HepG2 (cell line): Measurements from ENCODE around the gene ENSA. TPM values are rescaled to one million over a fixed set of nuclear protein-coding genes. Genes with fewer than 3 reads are reported as not detected.

Source experiments
- KAT7 ChIP-seq: IDR thresholded peaks from 2 replicates; pipeline ENCODE4 v1.6.1; 2018; ENCODE audit warnings: borderline replicate concordance, missing compliant biosample characterization
- KLF12 ChIP-seq: sonication (generic); formaldehyde crosslinking; IDR thresholded peaks from 2 replicates; pipeline ENCODE4 v1.4.0; 2020; ENCODE audit warnings: missing genetic modification reagents, borderline replicate concordance
- MIER2 ChIP-seq: IDR thresholded peaks from 2 replicates; pipeline ENCODE4 v1.6.1; 2016; ENCODE audit warnings: missing biosample characterization, missing genetic modification reagents
- NCOR1 ChIP-seq: fragments of 200-600 bp; sonication (generic); IDR thresholded peaks from 2 replicates; pipeline ENCODE4 v1.7.0; 2017; ENCODE audit warnings: antibody characterized with exemption, low read length, borderline replicate concordance
- NPAS2 ChIP-seq: sonication (generic); formaldehyde crosslinking; IDR thresholded peaks from 2 replicates; pipeline ENCODE4 v1.8.0; 2022; ENCODE audit warnings: mild to moderate bottlenecking, missing genetic modification reagents, borderline replicate concordance
- RARG ChIP-seq: sonication (generic); formaldehyde crosslinking; IDR thresholded peaks from 2 replicates; pipeline ENCODE4 v1.4.0; 2020; ENCODE audit warnings: low read depth, mild to moderate bottlenecking, missing genetic modification reagents
- RBAK ChIP-seq: sonication (generic); formaldehyde crosslinking; IDR thresholded peaks from 2 replicates; pipeline ENCODE4 v1.5.1; 2020; ENCODE audit warnings: mild to moderate bottlenecking, missing genetic modification reagents
- RCOR2 ChIP-seq: IDR thresholded peaks from 2 replicates; pipeline ENCODE4 v1.6.1; 2016; ENCODE audit warnings: missing biosample characterization, missing genetic modification reagents
- RXRA ChIP-seq: sonication (generic); formaldehyde crosslinking; IDR thresholded peaks from 2 replicates; pipeline ENCODE4 v1.5.1; 2020; ENCODE audit warnings: missing genetic modification reagents
- SALL1 ChIP-seq: sonication (generic); formaldehyde crosslinking; IDR thresholded peaks from 2 replicates; pipeline ENCODE4 v1.8.0; 2022; ENCODE audit warnings: mild to moderate bottlenecking, missing genetic modification reagents
- THYN1 ChIP-seq: sonication (generic); formaldehyde crosslinking; IDR thresholded peaks from 2 replicates; pipeline ENCODE4 v1.8.1; 2023; ENCODE audit warnings: low read depth, mild to moderate bottlenecking, moderate library complexity, missing genetic modification reagents, borderline replicate concordance
- XBP1 ChIP-seq: sonication (generic); formaldehyde crosslinking; IDR thresholded peaks from 2 replicates; pipeline ENCODE4 v1.5.0; 2020; ENCODE audit warnings: missing genetic modification reagents
- ZFP90 ChIP-seq: sonication (generic); formaldehyde crosslinking; IDR thresholded peaks from 2 replicates; pipeline ENCODE4 v1.8.0; 2022; ENCODE audit warnings: missing genetic modification reagents, mild to moderate bottlenecking, inconsistent platforms, borderline replicate concordance
- ZNF282 ChIP-seq: fragments of 450-650 bp; IDR thresholded peaks from 2 replicates; pipeline ENCODE4 v1.6.1; 2018; ENCODE audit not compliant: partially characterized antibody
- ZNF326 ChIP-seq: sonication (generic); formaldehyde crosslinking; IDR thresholded peaks from 2 replicates; pipeline ENCODE4 v1.4.0; 2020; ENCODE audit warnings: missing genetic modification reagents, borderline replicate concordance
- ZNF382 ChIP-seq: sonication (generic); formaldehyde crosslinking; IDR thresholded peaks from 2 replicates; pipeline ENCODE4 v1.5.0; 2020; ENCODE audit warnings: missing genetic modification reagents, mild to moderate bottlenecking, borderline replicate concordance
- ZNF432 ChIP-seq: sonication (generic); formaldehyde crosslinking; IDR thresholded peaks from 2 replicates; pipeline ENCODE4 v1.5.0; 2020; ENCODE audit warnings: missing genetic modification reagents, mild to moderate bottlenecking, borderline replicate concordance
- ZNF484 ChIP-seq: sonication (generic); formaldehyde crosslinking; IDR thresholded peaks from 2 replicates; pipeline ENCODE4 v1.5.1; 2020; ENCODE audit warnings: mild to moderate bottlenecking, low read depth, missing genetic modification reagents, borderline replicate concordance
- ZNF768 ChIP-seq: sonication (generic); formaldehyde crosslinking; IDR thresholded peaks from 2 replicates; pipeline ENCODE4 v1.4.0; 2020; ENCODE audit warnings: missing genetic modification reagents
- polyA plus RNA-seq, 8 experiments: library from polyadenylated mRNA; depleted of rRNA in 3 of 8; stranded (reverse) in 7 of 8; unstranded in 1 of 8; fragments of >200 nt; fragmentation: Illumina TruSeq in 4 of 8; extraction: Trizol in 4 of 8; gene quantifications; 2 replicates each; pipeline versions ENCODE4 v1.2.1 to v1.2.3, GENCODE V29; 2011 to 2016; ENCODE audit warnings: low read depth in 4 of 8, missing spikeins in 1 of 8, mixed read lengths in 1 of 8; ENCODE audit not compliant: insufficient read depth in 1 of 8
- total RNA-seq, 5 experiments: library from RNA; depleted of rRNA; stranded (reverse); fragments of >200 nt; fragmentation: Illumina TruSeq; extraction: Trizol; gene quantifications; 2 replicates each; pipeline ENCODE4 v1.2.3, GENCODE V29; 2016; ENCODE audit warnings: low read depth in 1 of 5
- TF ChIP-seq, protein P1 (sequence below): sonication (generic); formaldehyde crosslinking; IDR thresholded peaks from 2 replicates; pipeline ENCODE4 v1.5.0; 2020; ENCODE audit warnings: mild to moderate bottlenecking, missing genetic modification reagents
- TF ChIP-seq, protein P2 (sequence below): sonication (generic); formaldehyde crosslinking; IDR thresholded peaks from 2 replicates; pipeline ENCODE4 v1.4.0; 2020; ENCODE audit warnings: missing genetic modification reagents
- TF ChIP-seq, protein P3 (sequence below): sonication (generic); formaldehyde crosslinking; IDR thresholded peaks from 2 replicates; pipeline ENCODE4 v1.4.0; 2020; ENCODE audit warnings: missing genetic modification reagents; ENCODE audit errors: not compliant biosample characterization
- TF ChIP-seq, protein P4 (sequence below): sonication (generic); formaldehyde crosslinking; IDR thresholded peaks from 2 replicates; pipeline ENCODE4 v1.5.0; 2020; ENCODE audit warnings: missing genetic modification reagents
- TF ChIP-seq, protein P5 (sequence below): sonication (generic); formaldehyde crosslinking; conservative IDR thresholded peaks from 2 replicates; pipeline ENCODE4 v1.8.1; 2023; ENCODE audit warnings: missing genetic modification reagents

ENSA gene
- total and polyA plus RNA-seq, 2 of the 13 experiments (the other 11 are each of a cell fraction or from before 2014, with no cell fraction given): 54.5 to 111 TPM

DNA sequence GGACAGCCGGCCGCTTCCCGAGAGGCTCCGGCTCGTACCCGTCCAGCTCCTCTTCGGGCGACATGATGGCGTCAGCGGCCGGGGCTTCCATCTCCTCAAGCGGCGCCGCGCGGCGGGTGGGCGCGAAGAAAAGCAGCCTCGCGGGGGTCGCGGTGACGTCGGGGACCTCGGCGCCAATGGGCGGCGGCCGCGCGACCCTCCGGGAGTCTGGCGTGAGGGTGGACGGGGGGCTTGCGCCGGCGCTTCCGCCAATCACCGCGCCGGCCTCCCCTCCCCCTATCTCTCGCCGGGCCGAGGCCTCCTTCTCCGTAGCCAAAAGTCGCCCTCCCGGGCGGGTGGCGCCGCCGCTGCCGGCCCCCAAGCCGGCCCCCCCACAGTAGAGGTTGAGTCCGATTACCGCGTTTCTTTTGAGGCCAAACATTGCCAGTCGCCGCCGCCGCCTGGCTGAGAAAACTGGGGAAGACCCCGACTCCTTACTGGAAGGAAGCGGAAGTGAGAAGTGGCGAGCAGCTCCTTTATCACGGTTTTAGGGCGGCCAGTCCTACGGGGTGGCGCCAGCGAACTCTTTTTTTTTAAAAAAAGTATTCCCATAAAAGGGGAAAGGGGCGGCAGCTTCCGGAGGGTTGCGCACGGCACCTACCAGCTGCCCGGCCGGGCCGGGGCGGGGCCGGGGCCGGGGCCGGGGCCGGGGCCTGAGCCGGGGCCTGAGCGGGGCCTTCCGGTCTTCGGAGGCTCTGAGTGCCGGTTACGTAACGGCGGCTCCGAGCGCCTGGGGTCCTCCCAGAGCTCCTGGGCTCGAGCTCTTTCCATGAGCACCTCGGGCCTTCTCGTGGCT is 50.1 kb downstream of the ENSA start, which contains the start of gene MCL1 (continued):
- TF ChIP-seq MIER2 (0 out of 2 replicates have a peak, but pooled peaks have one; percentile 4), SALL1 (CRISPR knock-in tag) (peak; percentile 43; the same call in 1 of the 2 replicates), ZNF282 (no peak), ZNF432 (CRISPR knock-in tag) (no peak), NPAS2 (no peak), RXRA (CRISPR knock-in tag) (peak; percentile 52; the same call in 1 of the 2 replicates), KLF12 (peak; percentile 78), RBAK (no peak), ZNF326 (no peak), NCOR1 (no peak), ZNF768 (CRISPR knock-in tag) (peak; percentile 36; the same call in 1 of the 2 replicates), RCOR2 (CRISPR knock-in tag) (no peak), ZNF382 (CRISPR knock-in tag) (no peak), ZFP90 (CRISPR knock-in tag) (no peak), KAT7 (CRISPR knock-in tag) (peak; percentile 77), ZNF484 (CRISPR knock-in tag) (no peak), XBP1 (CRISPR knock-in tag) (no peak), RARG (CRISPR knock-in tag) (no peak), THYN1 (CRISPR knock-in tag) (no peak)
- TF ChIP-seq, protein P1, sequence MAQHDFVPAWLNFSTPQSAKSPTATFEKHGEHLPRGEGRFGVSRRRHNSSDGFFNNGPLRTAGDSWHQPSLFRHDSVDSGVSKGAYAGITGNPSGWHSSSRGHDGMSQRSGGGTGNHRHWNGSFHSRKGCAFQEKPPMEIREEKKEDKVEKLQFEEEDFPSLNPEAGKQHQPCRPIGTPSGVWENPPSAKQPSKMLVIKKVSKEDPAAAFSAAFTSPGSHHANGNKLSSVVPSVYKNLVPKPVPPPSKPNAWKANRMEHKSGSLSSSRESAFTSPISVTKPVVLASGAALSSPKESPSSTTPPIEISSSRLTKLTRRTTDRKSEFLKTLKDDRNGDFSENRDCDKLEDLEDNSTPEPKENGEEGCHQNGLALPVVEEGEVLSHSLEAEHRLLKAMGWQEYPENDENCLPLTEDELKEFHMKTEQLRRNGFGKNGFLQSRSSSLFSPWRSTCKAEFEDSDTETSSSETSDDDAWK: no peak
- TF ChIP-seq, protein P2, sequence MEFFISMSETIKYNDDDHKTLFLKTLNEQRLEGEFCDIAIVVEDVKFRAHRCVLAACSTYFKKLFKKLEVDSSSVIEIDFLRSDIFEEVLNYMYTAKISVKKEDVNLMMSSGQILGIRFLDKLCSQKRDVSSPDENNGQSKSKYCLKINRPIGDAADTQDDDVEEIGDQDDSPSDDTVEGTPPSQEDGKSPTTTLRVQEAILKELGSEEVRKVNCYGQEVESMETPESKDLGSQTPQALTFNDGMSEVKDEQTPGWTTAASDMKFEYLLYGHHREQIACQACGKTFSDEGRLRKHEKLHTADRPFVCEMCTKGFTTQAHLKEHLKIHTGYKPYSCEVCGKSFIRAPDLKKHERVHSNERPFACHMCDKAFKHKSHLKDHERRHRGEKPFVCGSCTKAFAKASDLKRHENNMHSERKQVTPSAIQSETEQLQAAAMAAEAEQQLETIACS (CRISPR knock-in tag): no peak
- TF ChIP-seq, protein P3, sequence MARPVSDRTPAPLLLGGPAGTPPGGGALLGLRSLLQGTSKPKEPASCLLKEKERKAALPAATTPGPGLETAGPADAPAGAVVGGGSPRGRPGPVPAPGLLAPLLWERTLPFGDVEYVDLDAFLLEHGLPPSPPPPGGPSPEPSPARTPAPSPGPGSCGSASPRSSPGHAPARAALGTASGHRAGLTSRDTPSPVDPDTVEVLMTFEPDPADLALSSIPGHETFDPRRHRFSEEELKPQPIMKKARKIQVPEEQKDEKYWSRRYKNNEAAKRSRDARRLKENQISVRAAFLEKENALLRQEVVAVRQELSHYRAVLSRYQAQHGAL (CRISPR knock-in tag): peak; percentile 47
- TF ChIP-seq, protein P4, sequence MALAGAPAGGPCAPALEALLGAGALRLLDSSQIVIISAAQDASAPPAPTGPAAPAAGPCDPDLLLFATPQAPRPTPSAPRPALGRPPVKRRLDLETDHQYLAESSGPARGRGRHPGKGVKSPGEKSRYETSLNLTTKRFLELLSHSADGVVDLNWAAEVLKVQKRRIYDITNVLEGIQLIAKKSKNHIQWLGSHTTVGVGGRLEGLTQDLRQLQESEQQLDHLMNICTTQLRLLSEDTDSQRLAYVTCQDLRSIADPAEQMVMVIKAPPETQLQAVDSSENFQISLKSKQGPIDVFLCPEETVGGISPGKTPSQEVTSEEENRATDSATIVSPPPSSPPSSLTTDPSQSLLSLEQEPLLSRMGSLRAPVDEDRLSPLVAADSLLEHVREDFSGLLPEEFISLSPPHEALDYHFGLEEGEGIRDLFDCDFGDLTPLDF: no peak; the same call in 1 of the 2 replicates
- TF ChIP-seq, protein P5, sequence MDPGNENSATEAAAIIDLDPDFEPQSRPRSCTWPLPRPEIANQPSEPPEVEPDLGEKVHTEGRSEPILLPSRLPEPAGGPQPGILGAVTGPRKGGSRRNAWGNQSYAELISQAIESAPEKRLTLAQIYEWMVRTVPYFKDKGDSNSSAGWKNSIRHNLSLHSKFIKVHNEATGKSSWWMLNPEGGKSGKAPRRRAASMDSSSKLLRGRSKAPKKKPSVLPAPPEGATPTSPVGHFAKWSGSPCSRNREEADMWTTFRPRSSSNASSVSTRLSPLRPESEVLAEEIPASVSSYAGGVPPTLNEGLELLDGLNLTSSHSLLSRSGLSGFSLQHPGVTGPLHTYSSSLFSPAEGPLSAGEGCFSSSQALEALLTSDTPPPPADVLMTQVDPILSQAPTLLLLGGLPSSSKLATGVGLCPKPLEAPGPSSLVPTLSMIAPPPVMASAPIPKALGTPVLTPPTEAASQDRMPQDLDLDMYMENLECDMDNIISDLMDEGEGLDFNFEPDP (CRISPR knock-in tag): no peak
